Endodermal cell (in vitro differentiated cells): ENCODE results near the gene EMX2. TPM values are rescaled to one million over a fixed set of nuclear protein-coding genes. Genes with fewer than 3 reads are reported as not detected.
A peak's percentile ranks its signal among the peaks of the same experiment; 100 is the strongest.

ENCODE experiments used
- DNase-seq: peaks from one replicate; pipeline ENCODE4 v3.0.0-alpha.2; 2017
- H3K27ac ChIP-seq: 2 replicates; pipeline ENCODE4 v1.5.1; 2013; ENCODE audit warnings: mild to moderate bottlenecking, low read depth, low read length, moderate library complexity
- H3K27me3 ChIP-seq: 2 replicates; pipeline ENCODE4 v1.6.1; 2013; ENCODE audit warnings: mild to moderate bottlenecking, low read length, moderate library complexity; ENCODE audit not compliant: insufficient read depth, control insufficient read depth, poor library complexity, severe bottlenecking
- H3K36me3 ChIP-seq: 2 replicates; pipeline ENCODE4 v1.7.0; 2013; ENCODE audit warnings: mild to moderate bottlenecking, low read length, moderate library complexity; ENCODE audit not compliant: control insufficient read depth, insufficient read depth
- H3K4me1 ChIP-seq: one replicate; pipeline ENCODE4 v1.7.0; 2013; ENCODE audit warnings: low read length; ENCODE audit not compliant: control insufficient read depth, insufficient read depth
- H3K4me3 ChIP-seq: 2 replicates; pipeline ENCODE4 v1.5.1; 2013; ENCODE audit warnings: mild to moderate bottlenecking, low read length, moderate library complexity
- H3K9ac ChIP-seq: 2 replicates; pipeline ENCODE4 v1.6.1; 2013; ENCODE audit warnings: mild to moderate bottlenecking, low read length, moderate library complexity; ENCODE audit not compliant: poor library complexity, severe bottlenecking; ENCODE audit errors: extremely low read depth
- H3K9me3 ChIP-seq: 2 replicates; pipeline ENCODE4 v1.6.1; 2013; ENCODE audit warnings: mild to moderate bottlenecking, low read length, moderate library complexity; ENCODE audit not compliant: control insufficient read depth
- H3K27ac Mint-ChIP-seq: 2 replicates; pipeline ENCODE4 v1.8.0; 2020; ENCODE audit warnings: mixed read lengths
- H3K27me3 Mint-ChIP-seq: 2 replicates; pipeline ENCODE4 v1.8.0; 2021; ENCODE audit warnings: mild to moderate bottlenecking, mixed read lengths; ENCODE audit not compliant: insufficient read depth
- H3K36me3 Mint-ChIP-seq: 2 replicates; pipeline ENCODE4 v1.8.0; 2020; ENCODE audit warnings: low read depth, mixed read lengths
- H3K4me1 Mint-ChIP-seq: 2 replicates; pipeline ENCODE4 v1.8.0; 2020; ENCODE audit warnings: mixed read lengths
- H3K4me3 Mint-ChIP-seq: 2 replicates; pipeline ENCODE4 v1.8.0; 2020; ENCODE audit warnings: mild to moderate bottlenecking, moderate library complexity, mixed read lengths
- H3K9me3 Mint-ChIP-seq: 2 replicates; pipeline ENCODE4 v1.8.0; 2020; ENCODE audit warnings: mild to moderate bottlenecking, mixed read lengths
- WGBS, 2 experiments: methylation state at CpG; one replicate each; pipeline versions ENCODE4 v1.1.5 to v1.1.7; 2013; ENCODE audit warnings: missing lambda C conversion rate in 2 of 2, mixed read lengths in 1 of 2; ENCODE audit not compliant: insufficient coverage in 1 of 2, insufficient read length in 1 of 2; 5-methylcytosine and 5-hydroxymethylcytosine counted together
- total RNA-seq, 2 donors: library from RNA; stranded (reverse); fragmentation: NEBNext Ultra II Directional in 1 of 2; extraction: Animal tissue kit (Norgen Biotek cat#: 25700) in 1 of 2; gene quantifications; 2 replicates in 1 of 2; 3 replicates in 1 of 2; pipeline ENCODE4 v1.2.1, GENCODE V29; 2021
- TF ChIP-seq, protein P1 (sequence below): fragments of 200-600 bp; sonication (generic); conservative IDR thresholded peaks from 2 replicates; pipeline ENCODE4 v1.5.0; 2021; ENCODE audit warnings: antibody characterized with exemption, mild to moderate bottlenecking

EMX2 gene
- total RNA-seq, 2 donors from 2014 or later = 0.18 TPM; not detected in 1

DNA sequence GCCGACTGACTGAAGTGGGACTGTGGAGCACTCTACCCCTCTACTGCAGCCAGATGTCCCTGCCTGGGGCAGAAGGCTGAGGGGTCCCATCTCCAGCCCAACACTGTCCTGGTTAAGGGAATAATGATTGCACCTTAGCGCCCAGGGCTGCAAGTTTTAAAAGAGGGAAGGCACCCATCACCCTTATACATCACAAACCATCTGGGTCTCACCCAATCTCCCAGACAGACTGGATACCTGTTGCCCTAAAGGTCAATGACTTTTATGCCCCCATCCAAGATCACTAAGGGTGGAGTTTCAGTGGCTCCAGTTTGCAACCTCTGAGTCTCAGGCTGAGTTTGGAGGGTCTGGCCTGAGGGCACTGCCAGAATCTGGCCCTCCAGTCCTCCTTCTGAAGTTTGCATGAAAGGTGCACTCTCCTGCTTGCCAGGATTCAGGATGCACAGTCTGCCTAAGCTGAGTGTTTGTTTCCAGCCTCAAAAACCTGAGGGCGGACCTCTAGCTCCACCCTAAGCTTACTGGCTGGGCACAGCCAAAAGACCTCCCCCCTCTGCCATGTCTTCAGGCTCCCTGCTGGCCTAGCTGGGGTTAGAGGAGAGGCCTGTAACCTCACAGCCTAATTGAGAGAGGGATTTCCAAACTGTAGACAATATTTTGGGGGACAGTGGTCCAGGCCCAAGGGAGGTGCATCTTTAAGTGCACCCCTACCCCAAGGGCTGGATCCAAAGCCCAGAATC lies 2.5 kb upstream of the EMX2 start:
- Mint-ChIP-seq H3K27me3 (peaks cover 97% of the 10 kb centered on the region), H3K9me3 (no peaks in the 10 kb centered on the region), H3K27ac (no peak overlapping the region), H3K36me3 (no peaks in the 10 kb centered on the region), H3K4me3 (no peak overlapping the region), H3K4me1 (peaks cover 8% of the 10 kb centered on the region)
- DNase-seq = no peak
- WGBS, 2 experiments = 25% methylated on average over 3 of the region's 3 CpGs; no CpG with 5 or more reads in 1 of the 2 experiments
- Histone ChIP-seq H3K9me3 (no peaks in the 10 kb centered on the region), H3K27me3 (peaks cover 100% of the 10 kb centered on the region), H3K4me1 (no peaks in the 10 kb centered on the region), H3K4me3 (no peak overlapping the region), H3K9ac (no peak overlapping the region), H3K27ac (no peak overlapping the region), H3K36me3 (no peaks in the 10 kb centered on the region)
- TF ChIP-seq, protein P1, sequence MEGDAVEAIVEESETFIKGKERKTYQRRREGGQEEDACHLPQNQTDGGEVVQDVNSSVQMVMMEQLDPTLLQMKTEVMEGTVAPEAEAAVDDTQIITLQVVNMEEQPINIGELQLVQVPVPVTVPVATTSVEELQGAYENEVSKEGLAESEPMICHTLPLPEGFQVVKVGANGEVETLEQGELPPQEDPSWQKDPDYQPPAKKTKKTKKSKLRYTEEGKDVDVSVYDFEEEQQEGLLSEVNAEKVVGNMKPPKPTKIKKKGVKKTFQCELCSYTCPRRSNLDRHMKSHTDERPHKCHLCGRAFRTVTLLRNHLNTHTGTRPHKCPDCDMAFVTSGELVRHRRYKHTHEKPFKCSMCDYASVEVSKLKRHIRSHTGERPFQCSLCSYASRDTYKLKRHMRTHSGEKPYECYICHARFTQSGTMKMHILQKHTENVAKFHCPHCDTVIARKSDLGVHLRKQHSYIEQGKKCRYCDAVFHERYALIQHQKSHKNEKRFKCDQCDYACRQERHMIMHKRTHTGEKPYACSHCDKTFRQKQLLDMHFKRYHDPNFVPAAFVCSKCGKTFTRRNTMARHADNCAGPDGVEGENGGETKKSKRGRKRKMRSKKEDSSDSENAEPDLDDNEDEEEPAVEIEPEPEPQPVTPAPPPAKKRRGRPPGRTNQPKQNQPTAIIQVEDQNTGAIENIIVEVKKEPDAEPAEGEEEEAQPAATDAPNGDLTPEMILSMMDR = no peak

- Histone ChIP-seq H3K4me3 (no peak overlapping the region), H3K9me3 (no peaks in the 10 kb centered on the region), H3K36me3 (no peaks in the 10 kb centered on the region), H3K9ac (no peak overlapping the region), H3K27me3 (peaks cover 100% of the 10 kb centered on the region), H3K4me1 (no peaks in the 10 kb centered on the region), H3K27ac (no peak overlapping the region)
- H3K36me3 Mint-ChIP-seq = no peaks in the 10 kb centered on the region
- no peaks in the 10 kb centered on the region for H3K9me3 Mint-ChIP-seq
- WGBS, 2 experiments = 10 to 19% methylated on average over 3 to 13 of the region's 14 CpGs
- no peak overlapping the region for H3K27ac Mint-ChIP-seq
- peaks cover 97% of the 10 kb centered on the region for H3K27me3 Mint-ChIP-seq
- DNase-seq = no peak
- peaks cover 9% of the 10 kb centered on the region for H3K4me1 Mint-ChIP-seq
- TF ChIP-seq, protein P1 = no peak
- H3K4me3 Mint-ChIP-seq = no peak overlapping the region
These were observed 1.7 kb upstream of the EMX2 start for GRCh38 chr10:117540640-117541404.

- H3K27me3 ChIP-seq = peaks cover 100% of the 10 kb centered on the region
- Mint-ChIP-seq H3K4me1 (peaks cover 15% of the 10 kb centered on the region), H3K4me3 (peak overlapping the region; percentile 41), H3K36me3 (no peaks in the 10 kb centered on the region), H3K9me3 (no peaks in the 10 kb centered on the region), H3K27ac (no peak overlapping the region), H3K27me3 (peaks cover 97% of the 10 kb centered on the region)
- 0 to 1% methylated on average over 1 to 27 of the region's 32 CpGs for WGBS, 2 experiments
- TF ChIP-seq, protein P1 = no peak
- H3K27ac ChIP-seq = no peak overlapping the region
- no peaks in the 10 kb centered on the region for H3K4me1 ChIP-seq
- no peak overlapping the region for H3K9ac ChIP-seq
- no peaks in the 10 kb centered on the region for H3K36me3 ChIP-seq
- no peaks in the 10 kb centered on the region for H3K9me3 ChIP-seq
- peak overlapping the region; percentile 69 for H3K4me3 ChIP-seq
- DNase-seq = peak; percentile 90
These were observed 1.1 kb upstream of the EMX2 start for GRCh38 chr10:117541405-117541908.
